IMR-90 (cell line): ENCODE data around the gene C3orf38. TPM values are rescaled to one million over a fixed set of nuclear protein-coding genes. Genes with fewer than 3 reads are reported as not detected.

Source experiments
- ATAC-seq: fragments of 200-7000 bp; cut with Tn5 transposase; 2 replicates; pipeline ENCODE4 v1.9.1; 2020; ENCODE audit warnings: low read depth, mild to moderate bottlenecking, moderate library complexity
- BruUV-seq: library from RNA; stranded (reverse); fragments of 400-500 nt; replicated peaks from 2 replicates; lab custom pipeline; 2021; lab: Mats Ljungman, UMichigan
- CTCF ChIA-PET: fragments of 300-600 bp; formaldehyde crosslinking; extraction: SDS; loops from one replicate; lab custom pipeline; 2021; ENCODE audit warnings: antibody characterized with exemption; lab: Yijun Ruan, JAX
- POLR2A ChIA-PET: fragments of 300-600 bp; sonication (Branson Sonifier 250); formaldehyde crosslinking; loops from one replicate; lab custom pipeline; 2022; ENCODE audit warnings: antibody characterized with exemption; ENCODE audit not compliant: unreplicated experiment; lab: Charles Lee
- DNase-seq: peaks from one replicate; pipeline ENCODE4 v3.0.0; 2013
- H2AFZ ChIP-seq: replicated peaks from 2 replicates; pipeline ENCODE3; 2013; ENCODE audit warnings: low read length, mild to moderate bottlenecking; ENCODE audit not compliant: poor library complexity
- H2AK5ac ChIP-seq: 2 replicates; pipeline ENCODE4 v1.6.1; 2013; ENCODE audit warnings: low read depth, low read length, inconsistent platforms
- H2AK9ac ChIP-seq: replicated peaks from 2 replicates; pipeline ENCODE3; 2013; ENCODE audit warnings: mild to moderate bottlenecking, low read depth, low read length, moderate library complexity; ENCODE audit not compliant: poor library complexity
- H2BK120ac ChIP-seq: 2 replicates; pipeline ENCODE4 v1.6.1; 2013; ENCODE audit warnings: low read depth, low read length, inconsistent platforms
- H2BK15ac ChIP-seq: 3 replicates; pipeline ENCODE4 v1.6.1; 2013; ENCODE audit warnings: low read depth, low read length, inconsistent platforms
- H2BK20ac ChIP-seq: 2 replicates; pipeline ENCODE4 v1.6.1; 2013; ENCODE audit warnings: low read depth, mild to moderate bottlenecking, inconsistent platforms, low read length, moderate library complexity
- H2BK5ac ChIP-seq: 2 replicates; pipeline ENCODE4 v1.6.1; 2013; ENCODE audit warnings: mild to moderate bottlenecking, low read depth, low read length, inconsistent platforms; ENCODE audit not compliant: poor library complexity, severe bottlenecking
- H3K14ac ChIP-seq: replicated peaks from 2 replicates; pipeline ENCODE4 v1.6.1; 2013; ENCODE audit warnings: low read depth, low read length, inconsistent platforms
- H3K18ac ChIP-seq: 2 replicates; pipeline ENCODE4 v1.6.1; 2013; ENCODE audit warnings: low read depth, low read length, control low read depth
- H3K23ac ChIP-seq: 2 replicates; pipeline ENCODE4 v1.6.1; 2013; ENCODE audit warnings: low read depth, low read length, inconsistent platforms
- H3K27ac ChIP-seq: 2 replicates; pipeline ENCODE4 v1.5.1; 2013; ENCODE audit warnings: mild to moderate bottlenecking, control low read depth, low read length; ENCODE audit not compliant: insufficient read depth
- H3K27me3 ChIP-seq: 2 replicates; pipeline ENCODE4 v1.6.1; 2013; ENCODE audit warnings: low read length; ENCODE audit not compliant: control insufficient read depth, insufficient read depth
- H3K36me3 ChIP-seq: 2 replicates; pipeline ENCODE4 v1.6.1; 2013; ENCODE audit warnings: low read length, mixed read lengths; ENCODE audit not compliant: control insufficient read depth, insufficient read depth
- H3K4ac ChIP-seq: 2 replicates; pipeline ENCODE4 v1.6.1; 2013; ENCODE audit warnings: low read depth, low read length, inconsistent platforms
- H3K4me1 ChIP-seq: 2 replicates; pipeline ENCODE4 v1.6.1; 2013; ENCODE audit warnings: low read length, mixed read lengths; ENCODE audit not compliant: control insufficient read depth, insufficient read depth
- H3K4me2 ChIP-seq: 2 replicates; pipeline ENCODE4 v1.6.1; 2013; ENCODE audit warnings: low read depth, mild to moderate bottlenecking, control low read depth, low read length, moderate library complexity
- H3K4me3 ChIP-seq: 2 replicates; pipeline ENCODE4 v1.5.1; 2013; ENCODE audit warnings: low read depth, mild to moderate bottlenecking, control low read depth, low read length, moderate library complexity; ENCODE audit not compliant: insufficient read depth
- H3K56ac ChIP-seq: 2 replicates; pipeline ENCODE4 v1.6.1; 2013; ENCODE audit warnings: low read length, inconsistent platforms; ENCODE audit not compliant: insufficient read depth; ENCODE audit errors: extremely low read depth
- H3K79me1 ChIP-seq, 2 experiments: 2 replicates each; pipeline ENCODE4 v1.6.1; 2013; ENCODE audit warnings: low read length in 2 of 2, inconsistent platforms in 1 of 2, low read depth in 1 of 2
- H3K9ac ChIP-seq: 2 replicates; pipeline ENCODE4 v1.6.1; 2013; ENCODE audit warnings: low read depth, low read length, control low read depth
- H3K9me1 ChIP-seq: 2 replicates; pipeline ENCODE4 v1.6.1; 2013; ENCODE audit warnings: low read length, inconsistent platforms; ENCODE audit not compliant: insufficient read depth
- H3K9me3 ChIP-seq: 2 replicates; pipeline ENCODE4 v1.6.1; 2013; ENCODE audit warnings: low read length; ENCODE audit not compliant: control insufficient read depth, insufficient read depth
- H4K20me1 ChIP-seq: 2 replicates; pipeline ENCODE4 v1.6.1; 2013; ENCODE audit warnings: low read length, inconsistent platforms; ENCODE audit not compliant: insufficient read depth
- H4K5ac ChIP-seq: 2 replicates; pipeline ENCODE4 v1.6.1; 2013; ENCODE audit warnings: mild to moderate bottlenecking, low read depth, low read length, control low read depth
- H4K8ac ChIP-seq, 2 experiments: 2 replicates each; pipeline ENCODE4 v1.6.1; 2013; ENCODE audit warnings: low read depth in 2 of 2, low read length in 2 of 2, control low read depth in 1 of 2, inconsistent platforms in 1 of 2
- H4K91ac ChIP-seq: 2 replicates; pipeline ENCODE4 v1.6.1; 2013; ENCODE audit warnings: low read depth, low read length, inconsistent platforms; ENCODE audit not compliant: insufficient read depth
- MAZ ChIP-seq: IDR thresholded peaks from 2 replicates; pipeline ENCODE4 v1.6.1; 2012; ENCODE audit warnings: low read depth, mild to moderate bottlenecking, low read length, improper control_type of control experiment, moderate library complexity, borderline replicate concordance
- MXI1 ChIP-seq: IDR thresholded peaks from 2 replicates; pipeline ENCODE4 v1.6.1; 2012; ENCODE audit warnings: low read depth, mild to moderate bottlenecking, low read length, moderate library complexity, borderline replicate concordance
- NFE2L2 ChIP-seq: fragments of 150-350 bp; IDR thresholded peaks from 2 replicates; pipeline ENCODE4 v1.6.1; 2016; ENCODE audit warnings: low read depth, mild to moderate bottlenecking, low read length
- POLR2A ChIP-seq: IDR thresholded peaks from 2 replicates; pipeline ENCODE4 v1.6.1; 2012; ENCODE audit warnings: mild to moderate bottlenecking, low read depth, low read length
- RAD21 ChIP-seq: IDR thresholded peaks from 2 replicates; pipeline ENCODE4 v1.6.1; 2012; ENCODE audit warnings: low read length, improper control_type of control experiment
- RCOR1 ChIP-seq: IDR thresholded peaks from 2 replicates; pipeline ENCODE4 v1.6.1; 2012; ENCODE audit warnings: mild to moderate bottlenecking, low read length, improper control_type of control experiment; ENCODE audit not compliant: insufficient replicate concordance
- RFX5 ChIP-seq: IDR thresholded peaks from 2 replicates; pipeline ENCODE4 v1.8.0; 2012; ENCODE audit warnings: low read depth, mild to moderate bottlenecking, low read length, moderate library complexity
- dilution Hi-C: fragments of 300-500 bp; cut with HindIII; formaldehyde crosslinking; loops from one replicate; pipeline ENCODE4 v1.14.3; 2018; ENCODE audit warnings: low sequenced_read_pairs; ENCODE audit not compliant: unreplicated experiment
- in situ Hi-C: fragments of 300-500 bp; cut with MboI; formaldehyde crosslinking; loops from 3 replicates; pipeline ENCODE4 v1.14.3; 2019; ENCODE audit warnings: low sequenced_read_pairs, inconsistent platforms, mixed read lengths
- intact Hi-C: fragments of 100-400 bp; cut with micrococcal nuclease; formaldehyde crosslinking; loops from 2 replicates; pipeline ENCODE4 v1.10.0; 2022
- polyA plus RNA-seq, 3 experiments: library from polyadenylated mRNA; depleted of rRNA; stranded (reverse); fragments of >200 nt; gene quantifications; 2 replicates each; pipeline ENCODE4 v1.2.3, GENCODE V29; 2012; ENCODE audit warnings: low replicate concordance in 1 of 3
- total RNA-seq: library from RNA; depleted of rRNA; stranded (reverse); fragments of >200 nt; gene quantifications from 2 replicates; pipeline ENCODE4 v1.2.3, GENCODE V29; 2012
- TF ChIP-seq, protein P1 (sequence below): fragments of 150-350 bp; IDR thresholded peaks from 2 replicates; pipeline ENCODE4 v1.6.1; 2016; ENCODE audit warnings: low read depth, mild to moderate bottlenecking, low read length, moderate library complexity, borderline replicate concordance
- TF ChIP-seq, protein P2 (sequence below): conservative IDR thresholded peaks from 2 replicates; pipeline ENCODE4 v1.5.1; 2012; ENCODE audit warnings: mild to moderate bottlenecking, low read depth, low read length, improper control_type of control experiment

C3orf38 gene
- total and polyA plus RNA-seq, 2 of the 4 experiments (the other 2 are of a cell fraction): 11.1 to 16.7 TPM

DNA sequence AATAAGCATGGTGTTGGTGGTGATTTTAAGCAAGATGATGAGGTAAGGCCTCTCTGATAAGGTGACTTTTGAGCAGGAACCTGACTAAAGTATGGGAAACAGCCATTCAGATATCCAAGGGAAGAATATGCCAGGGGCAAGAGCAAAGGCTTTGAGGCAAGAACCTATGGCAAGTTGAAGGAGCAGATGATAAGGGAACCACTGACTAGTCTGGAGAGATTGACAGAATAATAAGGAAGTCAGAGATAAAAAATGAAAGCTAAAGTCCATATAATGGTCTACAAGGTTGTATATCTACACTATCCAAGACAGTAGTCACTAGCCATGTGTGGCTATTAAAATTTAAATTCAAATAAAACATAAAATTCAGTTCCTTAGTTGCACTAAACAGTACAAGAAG is 2.5 kb upstream of the C3orf38 start:
- intact Hi-C loops (no loop called here), in situ Hi-C loops (loop anchor here (25.0 kb wide), 1 partner anchor 1160 kb away; the partner anchor contains the start of gene VGLL3), dilution Hi-C loops (no loop called here)
- Histone ChIP-seq H3K4ac (no peak overlapping the region), H4K91ac (no peak overlapping the region), H2BK5ac (no peak overlapping the region), H3K23ac (no peak overlapping the region), H3K4me1 (no peaks in the 10 kb centered on the region), H2BK15ac (no peak overlapping the region), H2AK9ac (no peak overlapping the region), H3K9me3 (no peaks in the 10 kb centered on the region), H3K79me1 (peaks cover 8 to 28% of the 10 kb centered on the region in 2 experiments; a peak in 3 of 4 replicates), H4K20me1 (no peaks in the 10 kb centered on the region), H3K4me3 (no peak overlapping the region), H3K9me1 (no peaks in the 10 kb centered on the region), H3K9ac (no peak overlapping the region), H3K27ac (no peak overlapping the region), H4K5ac (no peak overlapping the region), H3K56ac (no peak overlapping the region), H3K27me3 (no peaks in the 10 kb centered on the region), H2AFZ (no peak overlapping the region), H2BK20ac (no peak overlapping the region), H3K4me2 (no peak overlapping the region), H2AK5ac (no peak overlapping the region), H4K8ac (no peak overlapping the region), H3K36me3 (no peaks in the 10 kb centered on the region), H2BK120ac (no peak overlapping the region), H3K18ac (no peak overlapping the region), H3K14ac (no peak overlapping the region)
- no peak for ATAC-seq
- TF ChIP-seq NFE2L2 (no peak), POLR2A (no peak), RFX5 (no peak), MXI1 (no peak), RAD21 (no peak), MAZ (no peak), RCOR1 (no peak)
- TF ChIP-seq, protein P1, sequence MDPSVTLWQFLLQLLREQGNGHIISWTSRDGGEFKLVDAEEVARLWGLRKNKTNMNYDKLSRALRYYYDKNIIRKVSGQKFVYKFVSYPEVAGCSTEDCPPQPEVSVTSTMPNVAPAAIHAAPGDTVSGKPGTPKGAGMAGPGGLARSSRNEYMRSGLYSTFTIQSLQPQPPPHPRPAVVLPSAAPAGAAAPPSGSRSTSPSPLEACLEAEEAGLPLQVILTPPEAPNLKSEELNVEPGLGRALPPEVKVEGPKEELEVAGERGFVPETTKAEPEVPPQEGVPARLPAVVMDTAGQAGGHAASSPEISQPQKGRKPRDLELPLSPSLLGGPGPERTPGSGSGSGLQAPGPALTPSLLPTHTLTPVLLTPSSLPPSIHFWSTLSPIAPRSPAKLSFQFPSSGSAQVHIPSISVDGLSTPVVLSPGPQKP: no peak
- TF ChIP-seq, protein P2, sequence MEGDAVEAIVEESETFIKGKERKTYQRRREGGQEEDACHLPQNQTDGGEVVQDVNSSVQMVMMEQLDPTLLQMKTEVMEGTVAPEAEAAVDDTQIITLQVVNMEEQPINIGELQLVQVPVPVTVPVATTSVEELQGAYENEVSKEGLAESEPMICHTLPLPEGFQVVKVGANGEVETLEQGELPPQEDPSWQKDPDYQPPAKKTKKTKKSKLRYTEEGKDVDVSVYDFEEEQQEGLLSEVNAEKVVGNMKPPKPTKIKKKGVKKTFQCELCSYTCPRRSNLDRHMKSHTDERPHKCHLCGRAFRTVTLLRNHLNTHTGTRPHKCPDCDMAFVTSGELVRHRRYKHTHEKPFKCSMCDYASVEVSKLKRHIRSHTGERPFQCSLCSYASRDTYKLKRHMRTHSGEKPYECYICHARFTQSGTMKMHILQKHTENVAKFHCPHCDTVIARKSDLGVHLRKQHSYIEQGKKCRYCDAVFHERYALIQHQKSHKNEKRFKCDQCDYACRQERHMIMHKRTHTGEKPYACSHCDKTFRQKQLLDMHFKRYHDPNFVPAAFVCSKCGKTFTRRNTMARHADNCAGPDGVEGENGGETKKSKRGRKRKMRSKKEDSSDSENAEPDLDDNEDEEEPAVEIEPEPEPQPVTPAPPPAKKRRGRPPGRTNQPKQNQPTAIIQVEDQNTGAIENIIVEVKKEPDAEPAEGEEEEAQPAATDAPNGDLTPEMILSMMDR: no peak
- POLR2A ChIA-PET: no interaction called here
- CTCF ChIA-PET: no interaction called here
- BruUV-seq: no TSS peak
- no peak for DNase-seq
